COR-L47 (cell line): ENCODE data around the gene TSPOAP1.

ENCODE experiments used
- DNase-seq: peaks from one replicate; lab custom pipeline; 2025; lab: John Stamatoyannopoulos, UW

TSPOAP1 gene

GRCh38 chr17:58277107-58277801 lies 51.3 kb downstream of the TSPOAP1 start:
- DNase-seq = no peak

GRCh38 chr17:58276423-58276822 lies 52.2 kb downstream of the TSPOAP1 start:
- DNase-seq = no peak

DNA sequence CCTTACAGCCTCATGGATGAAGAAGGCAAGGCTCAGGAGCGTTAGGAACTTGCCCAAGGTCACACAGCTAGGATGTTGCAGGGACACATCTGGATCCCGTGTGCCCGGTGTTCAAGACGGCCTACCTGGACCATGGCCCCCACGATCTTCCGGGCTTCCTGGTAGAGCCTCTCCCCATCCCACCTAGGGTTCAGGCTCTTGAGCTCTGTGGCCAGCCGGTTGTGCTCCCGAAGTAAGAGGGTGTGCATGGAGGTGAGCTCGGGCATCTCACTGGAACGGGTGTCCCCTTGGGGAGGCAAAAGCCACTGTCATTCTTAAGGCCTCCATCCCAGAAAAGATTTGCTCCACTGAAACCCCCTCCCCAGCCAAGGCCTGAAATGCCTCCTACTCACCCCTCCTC lies 53.2 kb downstream of the TSPOAP1 start:
- no peak for DNase-seq

GRCh38 chr17:58273453-58274104 lies 55.0 kb downstream of the TSPOAP1 start:
- no peak for DNase-seq

DNA sequence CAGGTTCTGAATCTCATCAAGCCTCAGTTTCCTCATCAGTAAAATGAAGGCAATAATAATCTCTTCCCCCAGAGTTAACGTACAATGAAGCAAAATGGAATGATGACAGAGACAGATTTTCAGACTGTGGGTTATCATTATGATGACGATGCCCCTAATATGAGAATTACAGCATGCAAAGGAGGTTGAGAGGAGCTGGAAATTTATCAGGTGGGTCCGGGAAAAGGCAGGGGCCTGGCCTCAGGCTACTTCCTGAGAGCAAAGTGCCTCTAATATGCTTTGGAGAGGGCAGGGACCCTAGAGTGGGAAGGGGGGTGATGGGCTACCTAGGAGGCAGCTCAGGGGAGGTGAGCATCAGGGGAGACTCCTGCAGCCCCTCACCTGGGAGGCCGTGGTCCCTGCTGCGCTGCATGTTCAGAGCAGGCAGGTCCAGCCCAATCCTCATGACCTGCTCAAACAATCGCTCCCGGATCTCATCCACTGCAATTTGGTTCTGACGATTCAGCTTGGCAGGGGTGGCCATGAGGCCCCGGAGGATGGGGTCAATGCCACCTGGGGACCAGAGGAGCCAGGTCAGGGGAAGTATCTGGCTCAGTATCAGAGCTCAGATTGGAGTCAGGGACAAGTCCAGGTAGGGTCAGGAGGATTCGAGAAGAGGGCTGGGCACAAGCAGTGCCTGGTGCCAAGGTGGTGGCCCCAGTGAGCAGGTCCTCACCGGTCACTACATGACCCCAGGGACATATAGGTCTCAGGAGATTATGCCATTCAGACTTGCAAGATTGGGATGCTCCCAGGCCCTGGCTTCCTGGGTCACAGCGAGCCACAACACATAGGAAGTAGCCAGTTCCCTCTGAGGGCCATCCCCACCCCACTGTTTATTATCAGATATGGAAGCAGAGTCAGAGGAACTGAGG lies 56.0 kb downstream of the TSPOAP1 start:
- DNase-seq = no peak

- no peak for DNase-seq
These were observed 57.2 kb downstream of the TSPOAP1 start for GRCh38 chr17:58271216-58271931.

GRCh38 chr17:58270476-58271215 lies 57.9 kb downstream of the TSPOAP1 start:
- peak; percentile 4 for DNase-seq

DNA sequence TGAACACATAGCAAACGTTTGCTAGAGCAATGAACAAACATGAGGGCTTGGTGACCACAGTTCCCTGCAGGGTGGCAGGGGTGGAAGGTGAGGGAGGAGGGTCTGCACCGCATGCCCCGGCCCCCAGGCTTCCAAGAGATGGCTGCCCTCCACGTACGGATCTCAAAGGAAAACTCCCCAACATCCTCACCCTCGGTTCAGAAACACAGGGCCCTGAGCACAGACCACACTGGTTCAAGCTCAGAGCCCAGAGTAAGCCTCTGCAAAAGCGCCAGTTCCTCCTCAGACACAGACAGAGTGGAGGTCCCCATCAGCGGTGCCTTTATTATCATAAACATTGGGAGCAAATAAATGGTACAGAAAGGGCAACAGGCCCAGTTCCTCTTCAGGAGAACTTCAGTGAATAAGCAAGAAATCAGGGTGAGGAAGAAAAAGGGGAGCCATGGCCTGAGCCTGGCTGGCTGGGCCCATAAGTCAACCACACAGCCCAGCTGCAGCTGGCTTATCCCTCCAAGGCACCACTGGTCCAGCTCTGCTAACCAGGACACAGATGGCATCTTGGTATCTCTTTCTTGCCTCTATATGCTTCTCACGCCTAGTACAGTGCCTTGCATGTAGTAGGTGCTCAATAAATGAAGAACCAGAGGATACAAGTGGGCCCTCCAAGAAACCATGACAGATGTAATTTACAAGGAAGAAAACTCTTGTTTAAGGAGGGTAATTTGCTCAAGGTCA lies 58.9 kb downstream of the TSPOAP1 start:
- no peak for DNase-seq

- no peak for DNase-seq
These were observed 59.6 kb downstream of the TSPOAP1 start for GRCh38 chr17:58268774-58269556.

DNA sequence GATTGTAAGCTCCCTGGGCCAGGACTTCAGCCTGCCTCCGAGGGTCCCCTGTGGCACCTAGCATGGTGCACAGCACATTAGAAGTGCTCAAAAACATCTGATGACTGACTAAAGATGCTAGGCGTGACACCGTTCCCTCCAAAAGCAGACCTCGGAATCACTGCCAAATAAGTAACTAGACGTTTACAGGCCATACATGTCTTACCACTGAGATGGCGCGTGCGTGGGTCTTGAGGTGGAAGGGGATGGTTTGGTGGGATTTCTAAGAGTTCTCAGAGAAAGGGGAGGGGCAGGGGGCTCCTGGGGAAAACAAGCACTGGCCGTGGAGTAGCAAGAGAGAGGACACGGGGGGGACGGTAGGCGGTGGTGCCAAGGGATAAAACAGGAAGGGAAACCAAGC lies 60.3 kb downstream of the TSPOAP1 start:
- no peak for DNase-seq

DNA sequence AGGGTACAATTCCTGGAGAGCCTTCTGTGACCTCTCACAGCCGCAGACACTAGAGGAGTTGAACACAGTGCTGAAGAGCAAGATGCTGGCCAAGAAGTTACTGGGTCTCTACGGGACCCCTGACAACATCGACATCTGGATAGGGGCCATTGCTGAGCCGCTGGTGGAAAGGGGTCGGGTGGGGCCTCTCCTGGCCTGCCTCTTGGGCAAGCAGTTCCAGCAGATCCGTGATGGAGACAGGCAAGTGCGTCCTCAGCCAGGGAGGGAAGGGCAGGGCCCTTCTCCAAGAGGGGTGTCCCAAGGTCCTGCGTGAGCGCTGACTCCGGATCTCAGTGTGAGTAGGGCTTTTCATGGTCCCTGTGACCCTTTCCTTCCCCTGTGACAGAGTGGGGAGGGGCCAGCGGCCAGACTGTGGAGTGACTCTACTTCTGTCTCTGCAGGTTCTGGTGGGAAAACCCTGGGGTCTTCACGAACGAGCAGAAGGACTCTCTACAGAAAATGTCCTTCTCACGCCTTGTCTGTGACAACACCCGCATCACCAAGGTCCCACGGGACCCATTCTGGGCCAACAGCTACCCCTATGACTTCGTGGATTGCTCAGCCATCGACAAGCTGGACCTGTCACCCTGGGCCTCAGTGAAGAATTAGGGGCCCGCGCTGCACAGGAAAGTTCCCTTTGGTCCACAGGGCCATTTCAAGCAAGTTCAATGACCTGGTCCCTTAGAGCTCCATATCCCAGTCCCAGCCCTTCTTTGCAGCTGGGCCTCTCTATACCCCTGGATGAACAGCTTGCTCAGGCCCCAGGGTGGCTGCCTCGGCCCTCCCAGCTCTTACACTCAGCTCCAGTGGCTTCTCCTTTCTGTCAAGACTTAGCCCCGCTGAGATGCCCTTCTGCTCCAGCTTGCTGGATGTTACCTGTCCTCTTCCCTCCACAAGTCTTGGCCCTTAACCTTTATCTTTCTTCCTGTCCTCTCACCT lies 61.0 kb downstream of the TSPOAP1 start:
- no peak for DNase-seq

GRCh38 chr17:58265902-58266875 lies 62.4 kb downstream of the TSPOAP1 start:
- DNase-seq = no peak

DNA sequence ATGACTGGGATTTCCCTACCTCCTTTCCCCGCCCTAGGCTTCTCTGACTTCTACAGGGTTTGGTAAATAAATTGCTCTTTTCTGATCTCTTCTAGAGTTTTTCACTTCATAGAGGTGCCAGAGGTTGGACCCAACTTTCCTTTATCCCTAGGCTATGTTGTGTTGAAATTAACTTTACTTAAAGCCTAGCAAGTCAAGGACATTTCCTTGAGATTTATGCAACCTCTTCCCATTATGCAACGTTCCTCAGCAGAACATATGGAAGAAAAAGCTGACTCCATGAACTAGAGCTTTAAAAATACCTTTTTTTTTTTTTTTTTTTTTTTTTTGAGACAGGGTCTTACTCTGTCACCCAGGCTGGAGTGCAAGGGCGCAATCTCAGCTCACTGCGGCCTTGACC lies 63.3 kb downstream of the TSPOAP1 start:
- DNase-seq = no peak

DNA sequence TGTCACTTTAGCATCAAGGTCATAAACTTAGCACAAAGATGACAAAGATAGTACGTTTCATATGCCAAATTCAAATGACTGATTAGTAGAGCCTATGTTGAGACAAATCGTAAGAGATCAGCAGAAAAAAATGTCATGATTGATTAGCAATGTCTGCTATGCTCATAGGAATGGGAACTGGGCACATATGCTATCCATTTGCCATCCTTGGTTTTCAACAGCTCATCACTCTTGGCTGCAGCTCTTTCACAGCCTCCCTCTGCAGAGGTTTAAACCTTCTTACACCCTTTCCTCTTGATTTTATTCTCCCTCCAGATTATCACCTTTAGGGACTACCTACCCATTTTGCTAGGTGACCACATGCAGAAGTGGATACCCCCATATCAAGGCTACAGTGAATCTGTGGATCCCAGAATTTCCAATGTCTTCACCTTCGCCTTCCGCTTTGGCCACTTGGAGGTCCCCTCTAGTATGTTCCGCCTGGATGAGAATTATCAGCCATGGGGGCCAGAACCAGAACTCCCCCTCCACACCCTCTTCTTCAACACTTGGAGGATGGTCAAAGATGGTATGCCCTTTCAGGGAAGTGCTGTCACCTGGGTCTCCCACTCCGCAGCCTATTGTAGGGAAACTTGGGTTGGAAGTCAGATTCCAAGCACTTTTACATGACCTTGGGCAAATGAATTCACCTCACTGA lies 64.0 kb downstream of the TSPOAP1 start:
- no peak for DNase-seq

DNA sequence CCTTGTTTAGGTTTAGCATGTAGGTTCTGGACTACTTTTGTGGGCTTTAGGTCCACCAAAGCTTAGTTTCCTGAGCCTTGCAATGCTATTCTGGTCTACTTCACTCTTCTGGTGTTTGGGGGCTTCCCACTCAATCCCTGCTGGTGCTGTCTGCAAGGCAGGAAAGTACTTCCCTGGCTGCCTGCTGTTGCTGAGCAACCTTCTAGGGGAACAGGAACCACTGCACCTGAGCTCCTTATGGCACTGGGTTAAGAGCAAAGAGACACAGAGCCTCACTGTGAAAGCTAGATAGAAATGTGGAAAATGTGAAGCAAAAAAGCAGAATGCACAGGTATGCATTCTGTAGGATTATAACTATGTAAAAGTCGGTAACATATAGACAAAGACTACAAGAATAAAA lies 64.8 kb downstream of the TSPOAP1 start:
- no peak for DNase-seq

- DNase-seq = no peak
These were observed 66.4 kb downstream of the TSPOAP1 start for GRCh38 chr17:58262149-58262548.

GRCh38 chr17:58254803-58255202 lies 73.8 kb downstream of the TSPOAP1 start:
- DNase-seq = no peak
